GM19397 (cell line): Measurements from ENCODE around the gene ZNF576.
A peak's percentile ranks its signal among the peaks of the same experiment; 100 is the strongest.
"Not testable (repeated sequence)": the region's sequence is repeated elsewhere in the genome, so short reads cannot be mapped to it uniquely, and the experiment has no call there.

Experiments used
- ATAC-seq: cut with Tn5 transposase; IDR thresholded peaks from one replicate; pipeline ENCODE4 v1.9.1; 2021; ENCODE audit warnings: mild to moderate bottlenecking, moderate library complexity; ENCODE audit not compliant: unreplicated experiment

The ZNF576 gene

DNA sequence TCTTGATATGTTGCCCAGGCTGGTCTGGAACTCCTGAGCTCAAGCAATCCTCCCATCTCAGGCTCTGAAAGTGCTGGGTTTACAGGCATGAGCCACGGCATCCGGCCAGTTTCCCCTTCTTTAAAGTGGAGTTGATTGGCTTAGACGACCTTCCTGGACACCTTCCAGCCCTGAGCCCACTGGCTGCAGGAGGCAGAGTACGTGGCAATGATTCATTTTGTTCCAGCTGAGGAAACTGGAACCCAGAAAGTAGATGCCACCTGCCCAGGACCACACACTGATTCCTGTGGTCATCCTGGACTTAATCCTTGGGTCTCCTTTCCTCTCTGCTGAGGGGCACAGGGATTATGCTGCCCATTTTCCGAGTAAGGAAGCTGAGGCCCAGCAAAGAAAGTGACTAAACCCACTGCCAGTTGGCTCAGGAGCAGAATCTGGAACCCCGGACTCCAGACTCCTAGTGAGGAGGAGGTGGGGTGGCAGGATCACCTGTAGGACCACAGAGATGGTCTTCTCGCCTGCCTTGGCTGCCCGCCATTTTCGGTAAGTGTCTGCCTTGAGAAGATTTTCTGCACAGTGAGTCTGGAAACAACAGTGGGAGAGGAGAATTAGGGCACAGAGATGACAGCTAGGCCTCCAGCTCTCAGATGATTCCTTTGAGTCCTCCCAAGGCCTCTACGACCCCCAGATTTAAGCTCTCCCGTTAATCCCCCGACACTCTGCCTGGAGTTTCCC, 21.8 kb upstream of the ZNF576 start:
- no peak for ATAC-seq

DNA sequence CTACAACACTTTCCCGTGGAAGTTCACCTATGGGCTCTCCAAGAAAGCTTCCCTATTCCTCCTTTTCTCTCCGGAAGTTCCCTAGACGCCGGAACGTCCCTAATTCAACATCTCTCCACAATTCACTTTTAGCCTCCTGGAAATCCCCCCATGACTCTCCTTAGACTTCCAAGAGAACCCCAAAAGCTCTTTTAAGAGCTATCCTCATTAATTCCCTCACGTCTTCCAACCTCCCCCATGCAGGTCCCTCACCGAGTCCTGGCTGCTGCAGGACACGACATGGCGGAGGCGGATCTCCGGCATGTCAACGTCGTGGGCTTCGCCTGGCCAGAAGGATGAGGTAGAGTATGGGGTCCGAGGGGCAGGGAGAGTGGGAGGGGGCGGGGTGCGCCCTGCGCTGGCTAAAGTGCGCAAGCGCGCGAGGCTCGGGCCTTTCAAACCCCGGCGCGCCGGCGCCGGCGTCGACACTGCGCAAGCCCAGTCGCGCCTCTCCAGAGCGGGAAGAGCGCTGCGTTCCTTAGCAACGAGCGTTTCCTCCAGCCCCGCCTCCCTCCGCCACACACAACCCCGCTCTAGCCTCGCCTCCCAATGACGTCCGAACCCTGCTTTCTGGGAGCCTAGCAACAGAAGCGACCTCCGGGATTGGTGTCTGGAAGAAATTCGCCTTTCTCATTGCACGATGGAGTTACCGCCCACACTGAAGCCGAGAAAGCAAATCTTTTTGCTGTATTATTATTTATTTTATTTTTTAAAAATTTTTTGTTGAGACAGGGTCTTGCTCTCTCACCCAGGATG, 21.0 kb upstream of the ZNF576 start, which contains the start of the genes PINLYP and XRCC1:
PINLYP (plus strand) TSS at position 646 of the 795 bp plus-strand sequence. CDS start 1,391 bp downstream, outside the sequence.
XRCC1 (minus strand) TSS at position 372 of the 795 bp plus-strand sequence; CDS start at position 303, 69 bp downstream.
- ATAC-seq = peak; percentile 96

DNA sequence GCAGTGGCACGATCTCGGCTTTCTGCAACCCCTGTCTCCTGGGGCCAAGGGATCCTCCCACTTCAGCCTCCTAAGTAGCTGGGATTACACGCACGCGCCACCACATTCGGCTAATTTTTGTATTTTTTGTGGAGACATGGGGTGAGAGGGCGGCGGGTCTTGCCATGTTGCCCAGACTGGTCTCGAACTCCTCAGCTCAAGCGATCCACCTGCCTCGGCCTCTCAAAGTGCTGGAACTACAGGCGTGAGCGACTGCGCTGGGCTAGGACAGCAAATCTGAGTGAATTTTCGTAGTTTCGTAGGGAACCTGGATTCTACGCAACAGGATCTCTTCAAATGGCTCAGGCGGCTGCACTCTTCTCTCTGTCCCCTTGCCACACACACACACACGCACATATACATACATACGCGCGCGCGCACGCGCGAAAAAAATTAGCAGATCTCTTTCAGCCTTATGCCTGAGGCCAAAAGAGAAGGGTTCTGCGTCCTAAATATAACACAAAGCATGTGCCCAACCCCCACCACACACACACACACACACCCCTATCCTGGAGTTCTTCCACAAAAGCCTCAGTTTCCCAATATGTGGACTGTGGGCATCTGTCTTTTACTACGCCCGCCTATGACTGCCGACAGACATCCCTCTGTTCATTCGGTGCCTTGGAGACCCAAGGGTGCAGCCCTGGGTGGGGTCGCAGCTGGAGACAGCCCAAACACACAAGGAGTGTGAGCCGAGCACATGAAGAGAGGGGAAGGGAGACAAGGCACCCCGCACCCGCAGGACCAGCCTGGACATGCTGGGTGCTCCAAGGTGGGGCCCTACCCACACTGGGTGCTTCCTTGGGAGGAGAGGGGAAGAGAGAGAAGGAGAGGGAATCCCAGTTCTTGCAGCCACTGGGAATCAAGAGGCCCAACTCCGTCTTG, 20.2 kb upstream of the ZNF576 start:
- no peak for ATAC-seq

DNA sequence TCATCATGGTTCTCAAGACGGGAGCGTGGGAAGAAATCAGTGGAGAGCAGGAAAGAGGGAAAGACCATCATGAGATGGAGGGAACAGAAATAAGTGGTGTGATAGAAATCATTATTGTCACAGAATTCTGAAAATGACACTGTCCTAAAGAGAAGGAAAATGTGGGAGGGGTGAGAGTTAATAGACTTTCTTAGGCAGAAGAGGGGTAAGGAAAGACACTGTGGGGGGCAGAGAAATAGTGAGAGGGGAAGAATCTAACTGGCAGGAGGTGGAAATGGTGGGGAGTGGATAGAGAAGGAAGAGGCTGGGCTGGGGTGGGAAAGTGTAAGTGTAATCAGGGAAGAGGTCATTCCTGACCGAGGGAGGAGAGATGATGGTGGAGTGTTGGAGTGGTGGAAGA, 17.6 kb upstream of the ZNF576 start:
- no peak for ATAC-seq

DNA sequence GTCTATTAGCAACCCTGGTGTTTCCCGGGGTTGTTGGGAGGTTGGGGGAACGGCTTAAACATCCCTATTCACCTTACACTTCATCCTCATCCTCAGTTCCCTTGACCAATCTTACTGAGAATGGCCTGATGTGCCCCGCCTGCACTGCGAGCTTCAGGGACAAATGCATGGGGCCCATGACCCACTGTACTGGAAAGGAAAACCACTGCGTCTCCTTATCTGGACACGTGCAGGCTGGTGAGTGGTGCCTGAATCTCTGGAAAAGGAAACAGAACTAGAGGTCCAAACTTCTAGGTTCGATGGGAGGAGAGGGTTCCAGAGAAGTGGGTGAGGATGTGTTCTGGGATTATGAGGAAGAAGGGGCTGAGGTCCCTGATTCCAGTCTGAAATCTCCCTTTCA, 14.9 kb upstream of the ZNF576 start:
- no peak for ATAC-seq

DNA sequence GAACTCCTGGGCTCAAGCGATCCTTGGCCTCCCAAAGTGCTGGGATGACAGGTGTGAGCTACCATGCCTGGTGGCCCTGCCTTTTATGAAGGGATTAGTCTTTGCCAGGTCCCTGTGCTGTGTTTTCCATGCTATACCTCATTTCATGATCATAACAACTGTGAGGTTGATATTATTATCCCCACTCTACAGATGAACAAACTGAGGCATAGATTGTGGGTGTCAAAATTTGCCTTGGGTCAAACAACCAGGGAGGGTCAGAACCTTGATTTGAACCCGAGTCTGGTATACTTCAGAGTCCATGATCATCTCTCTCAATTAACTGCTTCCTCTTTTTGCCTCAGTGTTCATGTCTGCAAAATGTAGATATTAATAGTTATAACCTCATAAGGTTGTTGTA, 13.9 kb upstream of the ZNF576 start:
- no peak for ATAC-seq

DNA sequence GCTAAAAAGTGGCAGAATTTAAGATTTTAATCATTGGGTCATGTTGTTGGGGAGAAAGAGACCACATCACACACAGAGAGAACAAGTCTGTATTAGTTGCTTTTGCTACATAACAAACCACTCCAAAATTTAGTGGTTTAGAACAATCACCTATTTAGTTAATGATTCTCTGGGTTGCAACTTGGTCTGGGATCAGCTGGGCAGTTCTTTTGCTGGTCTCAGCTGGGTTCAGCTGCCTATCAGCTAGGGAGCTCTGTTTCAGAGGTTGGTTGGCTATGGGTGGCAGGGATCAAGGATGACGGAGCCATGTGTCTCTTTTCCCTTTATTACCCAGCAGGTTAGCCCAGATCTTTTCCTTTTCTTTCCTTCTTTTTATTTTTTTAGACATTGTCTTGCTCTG, 11.9 kb upstream of the ZNF576 start:
- no peak for ATAC-seq

DNA sequence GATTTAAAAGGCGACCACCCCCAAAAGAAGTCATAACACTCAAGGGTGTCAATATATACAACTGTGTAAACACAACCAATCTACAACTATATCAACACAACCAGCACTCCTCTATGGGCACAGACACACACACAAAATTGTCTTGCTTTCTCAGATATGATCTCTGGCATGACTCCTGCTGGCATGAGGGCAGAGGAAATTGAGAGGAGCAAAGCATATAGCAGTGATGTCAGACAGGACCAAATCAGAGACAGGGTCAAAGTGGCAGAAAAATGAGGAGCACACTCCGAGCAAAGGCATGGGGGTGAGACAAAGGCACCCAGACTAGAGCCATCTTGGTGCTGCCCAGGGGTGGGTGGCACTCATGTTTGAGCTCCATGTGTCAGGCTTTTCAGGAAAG, 10.0 kb upstream of the ZNF576 start:
- ATAC-seq = no peak

DNA sequence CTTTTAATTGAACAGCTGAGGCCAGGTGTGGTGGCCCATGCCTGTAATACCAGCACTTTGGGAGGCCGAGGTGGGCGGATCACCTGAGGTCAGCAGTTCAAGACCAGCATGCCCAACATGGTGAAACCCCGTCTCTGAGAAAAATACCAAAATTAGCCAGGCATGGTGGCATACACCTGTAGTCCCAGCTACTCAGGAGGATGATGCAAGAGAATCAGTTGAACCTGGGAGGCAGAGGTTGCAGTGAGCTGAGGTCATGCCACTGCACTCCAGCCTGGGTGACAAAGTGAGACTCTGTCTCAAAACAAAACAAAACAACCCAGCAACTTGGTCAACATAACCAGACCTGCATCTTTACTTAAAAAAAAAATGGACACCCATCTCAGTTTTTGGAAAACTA, 9.4 kb upstream of the ZNF576 start:
- not testable (repeated sequence) for ATAC-seq

DNA sequence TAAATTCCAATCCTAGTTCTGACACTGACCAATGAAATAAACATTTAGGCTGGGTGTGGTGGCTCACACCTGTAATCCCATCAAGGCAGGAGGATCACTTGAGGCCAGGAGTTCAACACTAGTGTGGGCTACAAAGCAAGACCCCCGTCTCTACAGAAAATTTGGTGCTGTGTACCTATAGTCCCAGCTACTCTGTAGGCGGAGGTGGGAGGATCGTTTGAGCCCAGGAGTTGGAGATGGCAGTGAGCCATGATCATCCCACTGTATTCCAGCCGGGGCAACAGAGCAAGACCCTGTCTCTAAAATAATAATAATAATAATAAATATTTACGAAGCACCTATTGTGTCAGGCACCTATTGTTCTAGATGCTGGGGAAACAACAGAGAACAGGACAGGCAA, 7.1 kb upstream of the ZNF576 start:
- ATAC-seq = no peak

DNA sequence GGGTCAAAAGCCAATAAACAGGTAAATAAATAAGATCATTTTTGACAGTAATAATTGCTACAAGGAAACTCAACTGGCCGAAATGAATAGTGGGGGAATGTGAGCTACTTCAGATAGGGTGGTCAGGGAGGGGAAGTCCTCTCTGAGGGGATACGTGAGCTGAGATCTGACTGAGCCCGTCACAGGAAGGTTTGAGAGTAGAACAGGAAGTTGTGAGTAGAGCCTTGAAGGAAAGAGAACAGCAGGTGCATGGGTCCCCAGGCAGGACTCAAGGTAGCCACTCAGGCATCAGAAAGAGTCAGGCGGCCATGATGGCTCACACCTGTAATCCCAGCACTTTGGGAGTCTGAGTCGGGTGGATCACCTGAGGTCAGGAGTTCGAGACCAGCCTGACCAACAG, 6.7 kb upstream of the ZNF576 start:
- no peak for ATAC-seq

DNA sequence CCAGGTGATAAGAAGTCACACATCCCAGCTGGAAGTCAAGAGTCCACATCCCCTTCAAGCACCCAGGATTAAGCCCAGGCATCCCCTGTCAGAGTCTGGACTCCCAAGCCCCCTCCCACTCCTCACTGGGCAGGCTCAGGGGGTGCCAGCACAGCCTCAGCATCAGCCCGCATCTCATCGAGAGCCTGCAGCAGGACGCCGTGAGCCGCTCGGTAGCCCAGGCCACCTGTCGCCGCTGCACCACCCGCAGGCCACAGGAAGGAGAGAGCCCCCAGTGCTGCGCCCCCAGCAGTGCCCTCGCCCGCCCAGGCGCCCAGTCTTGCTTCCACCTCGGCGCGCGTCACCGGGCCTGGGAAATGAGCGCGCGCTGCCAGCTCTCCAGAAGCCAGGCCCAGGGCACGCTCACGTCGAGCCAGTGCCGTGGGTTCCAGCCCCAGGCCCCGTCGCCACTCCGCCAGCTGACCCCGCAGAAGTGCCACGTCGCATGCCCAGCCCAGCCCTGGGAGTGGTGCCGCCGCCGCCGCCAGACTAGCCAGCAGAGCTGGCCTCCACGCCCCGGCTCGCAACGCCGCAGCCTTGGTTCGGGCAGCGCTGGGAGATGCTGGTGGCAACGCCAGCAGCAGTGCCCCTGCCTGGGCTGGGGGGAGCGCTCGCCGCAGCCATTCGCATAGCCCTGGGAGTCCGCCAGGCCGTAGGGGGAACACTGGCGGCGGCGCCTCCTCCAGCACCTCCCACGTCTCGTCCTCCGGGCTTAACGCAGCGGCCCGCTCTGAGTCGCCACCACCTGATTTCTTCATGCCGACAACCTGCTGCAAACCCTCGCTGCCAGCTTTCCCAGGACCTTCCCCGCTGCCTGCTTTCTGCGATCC, 4.3 kb upstream of the ZNF576 start:
- ATAC-seq = no peak

DNA sequence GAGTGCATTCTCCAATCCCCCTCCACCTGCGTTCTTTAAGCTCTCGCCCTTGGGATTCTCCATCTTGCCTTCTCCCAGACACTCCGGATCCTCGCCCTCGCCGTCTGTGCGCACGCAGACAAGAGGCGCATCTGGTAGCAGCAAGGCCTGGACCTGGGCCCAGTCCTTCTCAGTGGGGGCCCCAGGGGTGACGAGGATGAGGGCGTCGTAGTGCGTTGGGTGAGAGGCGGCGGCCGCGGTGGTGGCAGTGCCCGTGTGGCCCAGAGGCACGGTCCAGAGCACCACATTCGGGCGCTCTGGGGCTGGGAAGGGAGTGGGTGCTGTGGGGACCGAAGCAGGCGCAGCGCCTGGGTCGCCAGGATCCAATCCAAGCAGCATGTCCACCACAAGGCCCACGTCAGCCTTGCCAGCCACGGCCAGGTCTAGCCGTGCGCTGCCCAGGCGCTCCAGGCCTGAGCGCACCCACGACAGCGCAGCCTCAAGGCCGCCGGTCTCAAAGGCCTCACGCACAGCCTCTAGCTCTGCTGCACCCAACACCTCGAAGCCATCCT, 3.5 kb upstream of the ZNF576 start:
- ATAC-seq = no peak

DNA sequence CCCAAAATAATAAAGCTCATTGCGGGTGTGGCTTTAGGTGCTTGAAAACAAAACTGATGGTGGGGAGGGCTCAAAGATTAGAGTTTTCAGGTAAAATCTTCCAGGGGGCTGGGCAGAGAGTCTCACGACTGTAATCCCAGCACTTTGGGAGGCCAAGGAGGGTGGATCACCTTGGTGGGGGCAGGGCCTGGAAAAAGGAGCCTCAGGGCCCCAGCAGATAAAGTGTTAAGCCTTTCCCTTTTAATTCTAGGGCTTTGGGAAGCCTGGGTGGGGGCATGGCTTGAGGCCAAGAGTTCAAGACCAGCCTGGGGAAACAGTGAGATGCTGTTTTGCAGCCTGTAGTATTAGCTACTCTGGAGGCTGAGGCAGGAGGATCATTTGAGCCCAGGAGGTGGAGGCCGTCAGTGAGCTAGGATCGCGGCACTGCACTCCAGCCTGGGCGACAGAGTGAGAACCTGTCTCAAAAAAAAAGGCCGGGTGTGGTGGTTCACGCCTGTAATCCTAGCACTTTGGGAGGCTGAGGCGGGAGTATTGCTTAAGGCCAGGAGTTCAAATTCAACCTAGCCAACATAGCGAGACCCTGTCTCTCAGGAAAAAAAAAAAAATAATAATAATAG, 2.2 kb upstream of the ZNF576 start:
- no peak for ATAC-seq

DNA sequence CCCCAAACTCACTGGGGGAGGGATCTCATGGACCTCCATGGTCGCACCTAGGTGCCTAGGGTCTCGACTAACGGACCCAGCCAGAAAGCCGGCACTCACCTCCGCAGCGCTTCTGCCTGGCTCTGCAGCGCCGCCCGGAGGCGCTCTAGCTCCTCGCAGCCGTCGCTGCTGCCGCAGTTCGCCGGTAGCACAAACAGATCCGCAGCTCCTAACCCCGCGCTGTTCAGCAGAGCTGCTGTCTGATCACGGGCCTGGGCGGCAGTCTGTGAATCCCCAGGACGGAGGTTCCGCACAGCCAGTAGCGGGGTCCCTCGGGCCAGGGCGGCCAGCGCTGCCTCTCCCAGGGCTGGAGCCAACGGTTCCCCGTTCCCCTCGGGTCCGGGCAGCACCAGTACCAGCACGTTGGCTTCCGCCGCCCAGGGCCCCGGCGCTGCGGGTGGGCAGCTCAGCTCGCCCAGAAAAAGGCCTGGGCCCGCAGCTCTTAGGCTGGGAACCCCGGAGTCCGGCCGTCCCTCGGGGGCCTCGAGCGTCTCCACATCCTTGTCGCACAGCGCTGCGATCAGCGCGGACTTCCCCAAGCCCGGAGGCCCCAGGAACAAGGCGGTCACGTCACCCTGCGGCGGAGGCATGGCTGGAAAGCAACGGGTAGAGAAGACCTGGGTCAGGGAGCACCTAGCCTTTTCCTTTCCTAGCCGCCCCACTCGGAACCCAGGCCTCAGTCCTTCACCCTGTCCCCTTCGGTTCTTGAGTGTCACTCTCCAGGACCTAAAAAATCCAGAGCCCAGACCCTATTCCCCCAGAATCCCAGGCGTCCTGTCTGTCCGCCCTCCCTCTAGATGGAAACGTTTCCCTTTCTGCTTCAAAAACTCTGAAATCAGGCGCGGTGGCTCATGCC, 1.4 kb upstream of the ZNF576 start:
- no peak for ATAC-seq

DNA sequence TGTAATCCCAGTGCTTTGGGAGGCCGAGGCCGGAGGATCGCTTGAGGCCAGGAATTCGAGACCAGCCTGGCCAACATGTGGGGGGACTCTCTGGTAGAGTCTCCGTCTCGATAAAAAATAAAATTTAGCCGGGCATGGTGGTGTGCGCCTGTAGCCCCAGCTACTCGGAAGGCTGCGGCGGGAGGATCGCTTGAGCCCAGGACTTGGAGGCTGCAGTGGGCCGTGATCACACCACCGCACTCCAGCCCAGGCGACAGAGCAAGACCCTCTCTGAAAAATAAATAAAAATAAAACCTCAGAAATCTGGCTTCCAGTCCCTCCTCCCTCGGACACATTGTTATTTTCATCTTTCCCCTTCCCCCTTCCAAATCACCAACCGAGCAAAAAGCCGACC, 793 bp upstream of the ZNF576 start:
- ATAC-seq = no peak

DNA sequence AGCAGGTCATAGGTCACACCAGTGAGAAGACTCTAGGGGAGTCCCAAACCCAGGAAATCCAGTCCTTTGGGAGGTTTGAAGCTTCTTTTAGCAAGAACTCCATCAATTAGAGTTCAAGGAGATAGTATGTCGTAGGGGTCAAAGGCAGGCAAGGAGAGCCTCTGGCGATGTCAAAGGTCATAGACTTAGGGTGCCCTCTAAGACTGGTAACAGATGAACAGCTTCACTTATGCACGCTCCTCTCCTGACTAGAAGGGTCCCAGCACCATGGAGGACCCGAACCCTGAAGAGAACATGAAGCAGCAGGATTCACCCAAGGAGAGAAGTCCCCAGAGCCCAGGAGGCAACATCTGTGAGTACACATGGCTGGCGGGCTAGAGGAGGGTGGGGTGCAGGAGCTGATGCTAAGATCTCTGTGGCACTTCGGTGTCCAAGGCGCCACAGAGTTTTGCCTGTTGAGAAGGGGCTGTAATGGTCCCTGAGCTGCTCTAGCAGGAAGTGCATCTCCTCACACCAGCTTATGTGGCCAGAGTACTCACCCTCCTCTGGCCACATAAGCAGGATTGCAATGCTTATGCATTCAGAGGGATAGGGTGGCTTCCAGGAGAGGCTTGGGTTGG, 557 bp downstream of the ZNF576 start:
- ATAC-seq = no peak

DNA sequence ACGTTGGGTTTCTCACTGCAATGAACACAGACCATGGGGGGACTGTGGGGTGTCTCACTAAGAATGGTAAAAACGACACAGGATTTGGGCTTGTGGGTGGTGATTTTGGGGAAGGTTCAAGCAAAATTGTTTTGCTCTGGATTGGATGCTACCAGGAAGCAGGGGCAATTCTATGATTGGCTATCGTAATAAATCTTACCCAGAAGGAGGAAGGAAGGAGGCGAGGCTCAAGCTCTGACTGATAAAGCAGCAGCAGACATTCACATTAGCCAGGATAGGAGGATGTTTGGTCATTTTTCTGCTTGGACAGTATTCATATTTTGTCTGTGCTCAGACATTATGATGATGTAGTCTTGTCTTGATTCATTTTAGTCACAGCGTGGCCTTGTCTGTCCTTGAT, 1.5 kb downstream of the ZNF576 start:
- no peak for ATAC-seq
